ENCODE measurements around the gene RNF34. TPM values are rescaled to one million over a fixed set of nuclear protein-coding genes. Genes with fewer than 3 reads are reported as not detected.

RNF34 gene
- total and polyA plus RNA-seq, 4 donors, result 13.9 to 49.2 (median 31.8) TPM

GRCh38 chr12:121392325-121392716, 7.6 kb upstream of the RNF34 start:
- TF ChIP-seq, protein P1, sequence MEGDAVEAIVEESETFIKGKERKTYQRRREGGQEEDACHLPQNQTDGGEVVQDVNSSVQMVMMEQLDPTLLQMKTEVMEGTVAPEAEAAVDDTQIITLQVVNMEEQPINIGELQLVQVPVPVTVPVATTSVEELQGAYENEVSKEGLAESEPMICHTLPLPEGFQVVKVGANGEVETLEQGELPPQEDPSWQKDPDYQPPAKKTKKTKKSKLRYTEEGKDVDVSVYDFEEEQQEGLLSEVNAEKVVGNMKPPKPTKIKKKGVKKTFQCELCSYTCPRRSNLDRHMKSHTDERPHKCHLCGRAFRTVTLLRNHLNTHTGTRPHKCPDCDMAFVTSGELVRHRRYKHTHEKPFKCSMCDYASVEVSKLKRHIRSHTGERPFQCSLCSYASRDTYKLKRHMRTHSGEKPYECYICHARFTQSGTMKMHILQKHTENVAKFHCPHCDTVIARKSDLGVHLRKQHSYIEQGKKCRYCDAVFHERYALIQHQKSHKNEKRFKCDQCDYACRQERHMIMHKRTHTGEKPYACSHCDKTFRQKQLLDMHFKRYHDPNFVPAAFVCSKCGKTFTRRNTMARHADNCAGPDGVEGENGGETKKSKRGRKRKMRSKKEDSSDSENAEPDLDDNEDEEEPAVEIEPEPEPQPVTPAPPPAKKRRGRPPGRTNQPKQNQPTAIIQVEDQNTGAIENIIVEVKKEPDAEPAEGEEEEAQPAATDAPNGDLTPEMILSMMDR (IDR thresholded peaks at IDR 0.05; ENCODE audit: control extremely low read depth, extremely low read depth), result no peak
- no peaks in the 10 kb centered on the region for H3K9me3 ChIP-seq (ENCODE audit: control insufficient read depth in 4 of 4, insufficient read depth in 3 of 4, low read length in 3 of 4)
- no peak overlapping the region for H3K27ac ChIP-seq (ENCODE audit: low read depth in 1 of 2, low read length in 1 of 2)
- H3K27me3 ChIP-seq (ENCODE audit: control insufficient read depth in 3 of 3, insufficient read depth in 3 of 3, low read length in 2 of 3), result no peaks in the 10 kb centered on the region
- ATAC-seq (ENCODE audit: insufficient read depth, low FRiP score) (no peak), DNase-seq (no peak)
- peaks cover 0 to 3% (median 0%) of the 10 kb centered on the region in 5 donors for H3K4me1 ChIP-seq (ENCODE audit: control insufficient read depth in 5 of 5, insufficient read depth in 5 of 5, low read length in 5 of 5)
- H3K36me3 ChIP-seq (ENCODE audit: control insufficient read depth in 4 of 4, insufficient read depth in 4 of 4, low read length in 4 of 4), result no peaks in the 10 kb centered on the region
- no peak overlapping the region for H3K4me3 ChIP-seq
- WGBS, 2 donors, result 85 to 98% methylated on average over 3 of the region's 3 CpGs
- peak overlapping the region in 1 of 2 donors; percentile 70 for H3K9ac ChIP-seq (ENCODE audit: insufficient read depth in 1 of 2, low read length in 2 of 2)

DNA sequence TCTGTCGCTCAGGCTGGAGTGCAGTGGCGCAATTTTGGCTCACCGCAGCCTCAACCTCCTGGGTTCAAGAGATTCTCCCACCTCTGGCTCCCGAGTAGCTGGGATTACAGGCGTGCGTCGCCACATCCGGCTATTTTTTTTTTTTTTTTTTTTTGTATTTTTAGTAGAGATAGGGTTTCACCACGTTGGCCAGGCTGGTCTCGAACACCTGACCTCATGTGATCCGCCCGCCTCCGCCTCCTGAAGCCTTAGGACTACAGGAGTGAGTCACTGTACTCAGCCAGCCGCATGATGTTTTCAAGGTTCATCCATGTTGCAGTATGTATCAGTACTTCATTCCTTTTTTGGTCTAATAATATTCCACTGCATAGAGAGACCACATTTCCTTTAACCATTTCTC, 2.4 kb upstream of the RNF34 start:
- Histone ChIP-seq H3K9me3 (ENCODE audit: control insufficient read depth in 4 of 4, insufficient read depth in 3 of 4, low read length in 3 of 4) (no peaks in the 10 kb centered on the region), H3K27ac (ENCODE audit: low read depth in 1 of 2, low read length in 1 of 2) (no peak overlapping the region), H3K27me3 (ENCODE audit: control insufficient read depth in 3 of 3, insufficient read depth in 3 of 3, low read length in 2 of 3) (no peaks in the 10 kb centered on the region), H3K36me3 (ENCODE audit: control insufficient read depth in 4 of 4, insufficient read depth in 4 of 4, low read length in 4 of 4) (no peaks in the 10 kb centered on the region), H3K4me1 (ENCODE audit: control insufficient read depth in 5 of 5, insufficient read depth in 5 of 5, low read length in 5 of 5) (peaks cover 0 to 23% (median 6%) of the 10 kb centered on the region in 5 donors), H3K9ac (ENCODE audit: insufficient read depth in 1 of 2, low read length in 2 of 2) (no peak overlapping the region), H3K4me3 (no peak overlapping the region)
- 93 to 96% methylated on average over 14 of the region's 14 CpGs for WGBS, 2 donors
- DNase-seq (no peak), ATAC-seq (ENCODE audit: insufficient read depth, low FRiP score) (no peak)
- TF ChIP-seq, protein P1 (IDR thresholded peaks at IDR 0.05; ENCODE audit: control extremely low read depth, extremely low read depth), result no peak

- no peaks in the 10 kb centered on the region for H3K36me3 ChIP-seq (ENCODE audit: control insufficient read depth in 4 of 4, insufficient read depth in 4 of 4, low read length in 4 of 4)
- TF ChIP-seq, protein P1 (IDR thresholded peaks at IDR 0.05; ENCODE audit: control extremely low read depth, extremely low read depth), result no peak
- no peak overlapping the region for H3K9ac ChIP-seq (ENCODE audit: insufficient read depth in 1 of 2, low read length in 2 of 2)
- H3K27me3 ChIP-seq (ENCODE audit: control insufficient read depth in 3 of 3, insufficient read depth in 3 of 3, low read length in 2 of 3), result no peaks in the 10 kb centered on the region
- H3K4me1 ChIP-seq (ENCODE audit: control insufficient read depth in 5 of 5, insufficient read depth in 5 of 5, low read length in 5 of 5), result peaks cover 0 to 23% (median 6%) of the 10 kb centered on the region in 5 donors
- DNase-seq (no peak), ATAC-seq (ENCODE audit: insufficient read depth, low FRiP score) (no peak)
- no peak overlapping the region for H3K27ac ChIP-seq (ENCODE audit: low read depth in 1 of 2, low read length in 1 of 2)
- no peak overlapping the region for H3K4me3 ChIP-seq
- 98 to 99% methylated on average over 5 of the region's 5 CpGs for WGBS, 2 donors
- no peaks in the 10 kb centered on the region for H3K9me3 ChIP-seq (ENCODE audit: control insufficient read depth in 4 of 4, insufficient read depth in 3 of 4, low read length in 3 of 4)
Measured at GRCh38 chr12:121398355-121398754, 1.6 kb upstream of the RNF34 start.
